PC-9 (cell line): Measurements from ENCODE around the gene NR1H3. TPM values are rescaled to one million over a fixed set of nuclear protein-coding genes. Genes with fewer than 3 reads are reported as not detected.
"Not testable (repeated sequence)": the region's sequence is repeated elsewhere in the genome, so short reads cannot be mapped to it uniquely, and the experiment has no call there.

ENCODE experiments used
- Bru-seq: library from RNA; stranded (reverse); fragments of 400-500 nt; gene quantifications from one replicate; lab custom pipeline; 2021; lab: Mats Ljungman, UMichigan
- BruChase-seq, 2 experiments: library from RNA; stranded (reverse); fragments of 400-500 nt; gene quantifications; one replicate each; lab custom pipeline; 2021; lab: Mats Ljungman, UMichigan
- BruUV-seq: library from RNA; stranded (reverse); fragments of 400-500 nt; replicated peaks from 2 replicates; lab custom pipeline; 2021; lab: Mats Ljungman, UMichigan
- CTCF ChIA-PET: fragments of 300-600 bp; sonication (Branson Sonifier 250); formaldehyde crosslinking; loops from one replicate; lab custom pipeline; 2022; ENCODE audit warnings: antibody characterized with exemption; lab: Charles Lee
- POLR2A ChIA-PET: fragments of 300-600 bp; sonication (Branson Sonifier 250); formaldehyde crosslinking; loops from one replicate; lab custom pipeline; 2022; ENCODE audit warnings: antibody characterized with exemption; ENCODE audit not compliant: unreplicated experiment; lab: Charles Lee
- DNase-seq, 2 experiments: peaks; one replicate each; pipeline versions ENCODE4 v3.0.0 to v3.0.0-alpha.2; 2015 to 2022; ENCODE audit warnings: mixed read lengths in 1 of 2
- H2AFZ ChIP-seq: fragments of 200-600 bp; sonication (generic); 2 replicates; pipeline ENCODE4 v1.8.1; 2017; ENCODE audit warnings: antibody characterized with exemption
- H3F3A ChIP-seq: fragments of 200-600 bp; sonication (generic); 2 replicates; pipeline ENCODE4 v1.8.1; 2017; ENCODE audit warnings: antibody characterized with exemption, mild to moderate bottlenecking, low read depth; ENCODE audit not compliant: insufficient read depth
- H3K27ac ChIP-seq: fragments of 200-600 bp; sonication (generic); 2 replicates; pipeline ENCODE4 v1.6.1; 2016; ENCODE audit warnings: mixed run types
- H3K27me3 ChIP-seq: fragments of 200-600 bp; sonication (generic); 2 replicates; pipeline ENCODE4 v1.6.1; 2016; ENCODE audit warnings: low read depth, mixed run types; ENCODE audit not compliant: insufficient read depth
- H3K36me3 ChIP-seq: fragments of 200-600 bp; sonication (generic); 2 replicates; pipeline ENCODE4 v1.6.1; 2016; ENCODE audit warnings: low read depth, mixed run types
- H3K4me1 ChIP-seq: fragments of 200-600 bp; sonication (generic); replicated peaks from 2 replicates; pipeline ENCODE4 v1.6.1; 2016; ENCODE audit warnings: mixed run types; ENCODE audit not compliant: insufficient read depth
- H3K4me2 ChIP-seq: fragments of 200-600 bp; sonication (generic); 2 replicates; pipeline ENCODE4 v1.6.1; 2017; ENCODE audit warnings: mixed run types
- H3K4me3 ChIP-seq: fragments of 200-600 bp; sonication (generic); 2 replicates; pipeline ENCODE4 v1.6.1; 2016; ENCODE audit warnings: mixed run types
- H3K79me2 ChIP-seq: fragments of 200-600 bp; sonication (generic); 2 replicates; pipeline ENCODE4 v1.6.1; 2017; ENCODE audit warnings: low read depth, mixed run types
- H3K9me2 ChIP-seq: fragments of 200-600 bp; sonication (generic); 2 replicates; pipeline ENCODE4 v1.8.1; 2017; ENCODE audit warnings: mild to moderate bottlenecking; ENCODE audit not compliant: insufficient read depth
- H3K9me3 ChIP-seq: fragments of 200-600 bp; sonication (generic); 2 replicates; pipeline ENCODE4 v1.8.1; 2016; ENCODE audit warnings: low read depth; ENCODE audit not compliant: insufficient read depth
- H4K20me1 ChIP-seq: fragments of 200-600 bp; sonication (generic); 2 replicates; pipeline ENCODE4 v1.8.1; 2017; ENCODE audit not compliant: insufficient read depth
- CTCF ChIP-seq: fragments of 200-600 bp; sonication (generic); conservative IDR thresholded peaks from 2 replicates; pipeline ENCODE4 v1.6.1; 2017; ENCODE audit warnings: mixed run types, antibody characterized with exemption, mild to moderate bottlenecking, moderate library complexity
- EZH2 ChIP-seq: fragments of 200-600 bp; sonication (generic); IDR thresholded peaks from 2 replicates; pipeline ENCODE4 v1.8.0; 2017; ENCODE audit warnings: antibody characterized with exemption, low read depth
- intact Hi-C: fragments of 100-400 bp; cut with micrococcal nuclease; formaldehyde crosslinking; loops from one replicate; pipeline ENCODE4 v1.10.0; 2022; ENCODE audit not compliant: unreplicated experiment
- long read RNA-seq: library from polyadenylated mRNA; stranded (forward); transcript quantifications from one replicate; pipeline ENCODE4 v2.0.0, GENCODE V29; 2022
- total RNA-seq: library from RNA; stranded (reverse); gene quantifications from 2 replicates; pipeline ENCODE4 v1.2.3, GENCODE V29; 2021

NR1H3 gene
- total RNA-seq (71.5 and 90.4 TPM in 2 replicates), Bru-seq, nascent RNA (percentile 62 among the genes with signal in this experiment), BruChase-seq, experiment 1, labeled RNA remaining after a 2-hour chase (percentile 65 among the genes with signal in this experiment), BruChase-seq, experiment 2, labeled RNA remaining after a 6-hour chase (percentile 63 among the genes with signal in this experiment)
- long read RNA-seq, transcript NR1H3-211 (10 exons, 1,637 nt) = major isoform, 17 of 66 reads
- long read RNA-seq, partial matches to known transcripts = 12 of 66 reads
- long read RNA-seq, other reads (novel, unspliced or antisense) = 32 of 66 reads

GRCh38 chr11:47257517-47258316 lies at the start of gene NR1H3:
TSS of gene NR1H3 (plus strand) at chr11:47257996. CDS start at chr11:47259217, 1,221 bp downstream.
- peak within 1 kb of the TSS; percentile 72 for H2AFZ ChIP-seq

GRCh38 chr11:47208008-47208552 lies 49.7 kb upstream of the NR1H3 start:
- H4K20me1 ChIP-seq, H3K4me3 ChIP-seq, H3K79me2 ChIP-seq, H2AFZ ChIP-seq, H3K27me3 ChIP-seq, H3K36me3 ChIP-seq, H3K4me2 ChIP-seq, H3K9me2 ChIP-seq, H3K27ac ChIP-seq, DNase-seq, intact Hi-C loops, BruUV-seq, H3K9me3 ChIP-seq: not testable (repeated sequence)
- peaks cover 23% of the 10 kb centered on the region for H3F3A ChIP-seq
- ChIA-PET CTCF (interaction anchor here (0.6 kb wide), 1 partner anchor 839 kb away, joined by 7 read pairs; no protein-coding TSS in a partner anchor), POLR2A (interaction anchor here (0.6 kb wide), 1 partner anchor 21 kb away, joined by 8 read pairs; no protein-coding TSS in a partner anchor)
- H3K4me1 ChIP-seq = peaks cover 23% of the 10 kb centered on the region

More at GRCh38 chr11:47257517-47258316, at the start of gene NR1H3:
- intact Hi-C loops = loop anchor here (1.0 to 5.0 kb wide), 2 partner anchors 72 to 150 kb away; partner anchors contain the start of gene SLC39A13
- ChIA-PET POLR2A (interaction anchor here (0.5 to 1.3 kb wide), 5 partner anchors 9 to 296 kb away, joined by 3 to 17 read pairs (median 14); partner anchors contain the start of gene ACP2), CTCF (interaction anchor here (0.5 to 3.2 kb wide), 11 partner anchors 10 to 186 kb away, joined by 3 to 24 read pairs (median 3); partner anchors contain the start of genes ACP2 and DDB2)
- no peaks in the 10 kb centered on the region for H4K20me1 ChIP-seq
- H3F3A ChIP-seq = peaks cover 36% of the 10 kb centered on the region
- H3K79me2 ChIP-seq = peaks cover 24% of the 10 kb centered on the region; the same call in 1 of the 2 replicates
- peak within 1 kb of the TSS; percentile 57 for H3K4me3 ChIP-seq
- H3K9me2 ChIP-seq = no peaks in the 10 kb centered on the region
- H3K4me1 ChIP-seq = peaks cover 61% of the 10 kb centered on the region
- DNase-seq = peak; percentile 78 to 88
- no peaks in the 10 kb centered on the region for H3K9me3 ChIP-seq
- peak within 1 kb of the TSS; percentile 88 for H3K4me2 ChIP-seq
- H3K36me3 ChIP-seq = no peaks in the 10 kb centered on the region; the same call in 1 of the 2 replicates
- H3K27ac ChIP-seq = peak within 1 kb of the TSS; percentile 61
- no TSS peak for BruUV-seq
- no peaks in the 10 kb centered on the region for H3K27me3 ChIP-seq
- TF ChIP-seq CTCF = peak; percentile 70
- TF ChIP-seq EZH2 = no peak

GRCh38 chr11:47208628-47209027 lies 49.2 kb upstream of the NR1H3 start:
- Histone ChIP-seq H3K79me2 (no peaks in the 10 kb centered on the region), H3K4me3 (no peak overlapping the region), H3K27me3 (no peaks in the 10 kb centered on the region), H2AFZ (no peak overlapping the region), H3K4me1 (peaks cover 24% of the 10 kb centered on the region), H3K4me2 (no peak overlapping the region), H3K27ac (no peak overlapping the region), H4K20me1 (no peaks in the 10 kb centered on the region), H3K36me3 (no peaks in the 10 kb centered on the region), H3K9me3 (no peaks in the 10 kb centered on the region), H3F3A (peaks cover 21% of the 10 kb centered on the region), H3K9me2 (no peaks in the 10 kb centered on the region)
- no peak for TF ChIP-seq EZH2
- no peak for TF ChIP-seq CTCF
- no TSS peak for BruUV-seq
- DNase-seq = no peak
- ChIA-PET POLR2A (no interaction called here), CTCF (no interaction called here)
- intact Hi-C loops = no loop called here
